ENCODE data around the gene NR2C2.

The NR2C2 gene

GRCh38 chr3:15032650-15033049 is 85.3 kb downstream of the NR2C2 start:
- no peak for DNase-seq

GRCh38 chr3:15033103-15033502 is 85.7 kb downstream of the NR2C2 start:
- no peak for DNase-seq

GRCh38 chr3:15038306-15038705 is 90.9 kb downstream of the NR2C2 start:
- DNase-seq = no peak

- DNase-seq = no peak
Observed at GRCh38 chr3:15040844-15041243, 93.5 kb downstream of the NR2C2 start.

- no peak for DNase-seq
Observed at GRCh38 chr3:15041950-15042349, 94.6 kb downstream of the NR2C2 start.

- no peak for DNase-seq
Observed at GRCh38 chr3:15042936-15043335, 95.6 kb downstream of the NR2C2 start.

GRCh38 chr3:15043408-15044171 is 96.2 kb downstream of the NR2C2 start:
- no peak for DNase-seq

- DNase-seq = no peak
Observed at GRCh38 chr3:15044326-15044725, 96.9 kb downstream of the NR2C2 start.

GRCh38 chr3:15045667-15046066 is 98.3 kb downstream of the NR2C2 start:
- DNase-seq = no peak

- no peak for DNase-seq
Observed at GRCh38 chr3:15049584-15049983, 102.2 kb downstream of the NR2C2 start.

GRCh38 chr3:15050405-15051092 is 103.2 kb downstream of the NR2C2 start:
- no peak for DNase-seq

GRCh38 chr3:15051531-15051930 is 104.1 kb downstream of the NR2C2 start:
- DNase-seq = no peak

GRCh38 chr3:15052335-15053242 is 105.2 kb downstream of the NR2C2 start:
- no peak for DNase-seq

GRCh38 chr3:15053541-15053940 is 106.2 kb downstream of the NR2C2 start:
- no peak for DNase-seq

GRCh38 chr3:15055019-15055557 is 107.7 kb downstream of the NR2C2 start:
- no peak for DNase-seq

- DNase-seq = no peak
Observed at GRCh38 chr3:15056676-15057404, 109.5 kb downstream of the NR2C2 start.

- no peak for DNase-seq
Observed at GRCh38 chr3:15060029-15060428, 112.6 kb downstream of the NR2C2 start.

- DNase-seq = no peak
Observed at GRCh38 chr3:15063238-15063637, 115.9 kb downstream of the NR2C2 start.

- DNase-seq = no peak
Observed at GRCh38 chr3:15063656-15064286, 116.4 kb downstream of the NR2C2 start.

GRCh38 chr3:15064299-15064834 is 117.0 kb downstream of the NR2C2 start:
- DNase-seq = no peak

GRCh38 chr3:15064835-15065549 is 117.6 kb downstream of the NR2C2 start, which contains the start of gene MRPS25:
MRPS25 (minus strand) TSS chr3:15065315; CDS start chr3:15065194, 121 bp downstream.
- DNase-seq = peak; percentile 72

All from NCI-H1048 (cell line).